NCI-H2196 (cell line): ENCODE data around the gene ELAVL4.
A peak's percentile ranks its signal among the peaks of the same experiment; 100 is the strongest.
"Not testable (repeated sequence)": the region's sequence is repeated elsewhere in the genome, so short reads cannot be mapped to it uniquely, and the experiment has no call there.

ENCODE experiments used
- DNase-seq: peaks from one replicate; lab custom pipeline; 2025; ENCODE audit not compliant: unreplicated experiment; lab: John Stamatoyannopoulos, UW

The ELAVL4 gene

GRCh38 chr1:50123071-50123470 lies 14.4 kb downstream of the ELAVL4 start:
- DNase-seq = peak; percentile 30

DNA sequence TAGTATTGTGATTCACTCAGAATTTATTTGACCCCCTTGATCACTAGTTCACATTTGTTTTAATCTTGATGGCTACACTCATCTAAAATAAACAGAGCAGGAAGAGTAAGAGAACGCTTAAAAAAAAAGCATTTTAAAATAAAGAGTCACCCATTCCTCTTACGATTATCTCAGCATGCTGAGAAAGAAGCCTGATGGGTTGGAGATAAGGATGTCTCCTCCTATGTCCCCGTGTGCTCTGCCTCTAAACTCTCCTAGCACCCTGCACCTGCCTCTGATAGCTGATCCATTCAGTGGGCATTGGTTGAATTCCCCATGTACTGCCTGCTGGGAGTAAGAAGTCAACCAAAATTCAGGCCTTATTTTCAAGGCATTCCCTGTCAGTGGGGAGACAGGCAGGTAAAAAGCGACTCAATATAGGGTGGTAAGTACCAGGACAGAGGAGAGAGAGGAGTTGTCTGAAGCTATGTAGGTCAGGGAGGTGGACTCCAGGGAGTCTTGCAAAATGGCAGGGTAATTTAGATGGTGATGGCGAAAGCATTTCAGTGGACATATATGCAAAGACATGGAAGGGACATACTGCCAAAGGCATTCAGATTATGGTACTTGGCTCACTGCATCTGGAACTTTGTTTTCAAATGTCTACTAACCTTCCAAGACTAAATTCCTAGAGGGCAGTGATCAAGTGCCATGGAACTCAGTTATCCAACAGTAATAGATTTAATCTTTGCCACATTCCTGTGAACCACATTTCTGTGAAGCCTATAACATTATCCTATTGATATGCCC lies 18.4 kb downstream of the ELAVL4 start:
- no peak for DNase-seq

DNA sequence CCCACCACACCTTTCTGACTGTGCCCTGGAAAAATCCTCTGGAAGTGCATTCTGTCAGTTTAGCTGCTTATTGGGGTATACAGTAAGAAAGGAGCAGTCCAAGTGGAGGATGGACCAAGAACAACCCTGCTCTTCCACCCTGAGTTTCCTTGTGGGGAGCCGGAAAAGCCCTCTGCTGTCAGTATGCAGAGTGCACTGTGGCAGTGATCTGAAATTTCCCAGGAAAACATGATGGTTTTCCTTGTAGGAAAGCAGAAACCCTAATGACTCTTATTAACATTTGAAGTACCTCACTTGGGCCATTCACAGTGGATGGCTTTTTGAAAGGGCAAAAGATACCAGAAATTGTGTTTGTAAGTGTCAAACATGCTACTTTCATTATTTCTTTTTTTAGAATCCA lies 20.5 kb downstream of the ELAVL4 start:
- no peak for DNase-seq

DNA sequence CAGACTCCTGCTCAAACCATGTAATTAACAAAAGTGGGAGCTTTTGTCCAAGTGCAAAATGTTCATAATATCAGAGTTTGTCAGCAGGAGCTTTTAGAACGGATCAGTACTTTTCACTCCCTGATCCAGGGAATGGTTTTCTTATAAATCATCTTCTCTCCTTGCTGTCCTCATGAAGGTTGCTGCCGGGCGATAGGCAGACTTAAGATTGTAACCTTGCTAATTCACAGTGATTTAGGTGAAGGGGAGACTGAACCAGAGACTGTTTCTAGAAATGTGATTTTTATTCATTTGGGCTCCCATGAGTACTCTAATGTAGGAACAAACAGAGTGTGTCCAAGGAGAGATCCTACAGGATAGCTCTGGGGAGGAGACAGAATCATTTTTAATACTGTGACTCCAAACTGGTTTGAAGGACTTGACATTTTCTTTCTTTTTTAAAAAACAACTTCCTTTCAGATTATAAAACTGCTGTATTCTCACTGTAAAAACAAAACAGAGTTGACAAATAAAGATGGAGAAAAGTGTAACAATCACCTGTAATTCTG lies 23.7 kb downstream of the ELAVL4 start:
- DNase-seq = no peak

- DNase-seq = no peak
Observed at GRCh38 chr1:50135716-50136115, 27.0 kb downstream of the ELAVL4 start.

DNA sequence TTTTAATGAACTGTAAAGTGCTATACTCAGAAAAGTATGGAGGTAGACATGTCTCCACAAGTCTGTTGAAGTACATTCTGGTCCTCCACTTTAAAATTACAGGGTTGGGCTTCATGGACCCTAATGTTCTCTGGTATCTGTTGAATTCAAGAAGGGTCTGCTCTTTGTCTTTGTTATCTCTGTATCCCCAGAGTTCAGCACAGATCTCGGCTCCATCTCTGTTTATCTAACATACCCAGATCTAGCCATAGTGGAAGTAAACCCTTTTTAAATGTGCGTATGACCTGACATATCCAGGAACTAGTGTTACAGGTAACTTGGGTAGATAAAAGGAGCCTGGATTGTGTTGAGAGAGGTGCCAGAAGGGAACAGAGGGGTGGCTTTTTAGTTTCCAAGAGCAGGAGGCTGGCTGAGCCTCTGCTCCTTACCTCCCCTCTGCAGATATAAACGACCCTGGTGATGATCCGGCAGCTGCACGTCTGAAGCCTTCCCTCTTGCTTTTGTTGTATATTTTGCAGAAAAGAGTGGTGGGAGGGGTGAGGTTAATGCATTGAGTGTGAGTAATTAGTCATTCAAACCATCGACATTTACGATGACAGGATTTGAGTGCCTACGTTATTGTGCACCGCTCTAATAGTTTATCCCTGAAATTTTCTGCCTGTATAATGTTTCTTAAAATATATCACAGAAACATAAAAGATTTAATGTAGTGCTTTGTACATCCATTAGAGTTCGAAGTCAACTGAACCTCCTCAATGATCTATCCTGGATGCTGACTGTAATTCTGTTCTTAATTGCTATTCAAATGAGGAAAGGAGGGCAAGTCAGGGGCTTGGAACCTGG lies 30.8 kb downstream of the ELAVL4 start:
- no peak for DNase-seq

GRCh38 chr1:50140182-50140447 lies 31.4 kb downstream of the ELAVL4 start:
- no peak for DNase-seq

GRCh38 chr1:50147191-50147850 lies 38.6 kb downstream of the ELAVL4 start:
- no peak for DNase-seq

GRCh38 chr1:50148142-50148923 lies 39.6 kb downstream of the ELAVL4 start:
- DNase-seq = no peak

DNA sequence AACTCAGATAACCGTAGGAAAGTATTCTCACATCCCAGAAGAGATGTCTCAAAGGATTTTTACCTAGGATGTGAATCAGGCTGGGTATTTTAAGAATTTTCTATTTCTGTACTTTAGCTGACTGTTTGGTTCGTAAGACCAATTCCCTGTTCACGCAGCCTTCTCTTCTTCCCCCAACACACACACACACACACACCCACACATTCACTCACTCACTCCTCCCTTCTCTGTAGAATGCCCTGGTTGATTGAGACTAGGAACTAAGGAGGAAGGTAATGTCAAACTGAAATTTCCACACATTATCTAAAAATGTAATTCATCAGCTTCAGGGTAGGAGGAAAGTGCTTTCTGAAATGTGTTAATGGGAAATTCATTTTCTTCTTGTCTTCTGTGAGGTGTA lies 43.5 kb downstream of the ELAVL4 start:
- no peak for DNase-seq

GRCh38 chr1:50155541-50155940 lies 46.8 kb downstream of the ELAVL4 start:
- DNase-seq = no peak

DNA sequence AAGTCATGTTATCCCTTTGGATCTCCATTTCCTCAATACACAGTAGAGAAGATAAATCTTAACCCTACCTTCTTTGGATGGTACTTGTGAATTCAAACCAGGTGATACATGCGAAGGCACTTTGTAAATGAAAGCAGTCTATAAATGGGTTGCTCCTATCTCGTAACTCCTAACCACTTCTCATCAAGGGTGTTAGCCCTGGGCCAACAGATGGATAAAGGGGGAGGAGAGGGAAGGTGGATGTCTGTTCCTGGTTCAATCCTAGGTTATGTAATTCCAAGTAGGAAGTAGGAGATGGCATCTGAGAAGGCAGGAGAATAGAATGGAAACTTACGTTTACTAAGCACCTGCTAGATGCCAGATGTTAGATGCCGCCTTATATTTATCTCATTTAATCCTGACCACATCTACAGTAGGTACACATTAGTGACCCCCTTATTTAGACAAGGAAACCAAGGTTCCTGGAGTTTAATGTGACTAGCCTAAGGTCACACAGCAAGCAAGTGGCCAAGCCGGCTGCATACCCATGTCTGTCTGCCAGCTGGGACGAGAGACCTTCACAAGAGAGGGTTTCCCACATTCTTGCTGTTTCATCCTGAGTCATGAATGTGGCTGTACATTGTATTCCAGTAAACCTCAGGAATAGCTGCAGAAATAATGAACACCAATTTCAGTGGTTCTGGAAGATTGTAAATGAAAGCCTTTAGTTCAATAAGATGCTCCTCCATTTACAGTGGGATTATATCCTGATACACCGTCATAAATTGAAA lies 47.7 kb downstream of the ELAVL4 start:
- no peak for DNase-seq

DNA sequence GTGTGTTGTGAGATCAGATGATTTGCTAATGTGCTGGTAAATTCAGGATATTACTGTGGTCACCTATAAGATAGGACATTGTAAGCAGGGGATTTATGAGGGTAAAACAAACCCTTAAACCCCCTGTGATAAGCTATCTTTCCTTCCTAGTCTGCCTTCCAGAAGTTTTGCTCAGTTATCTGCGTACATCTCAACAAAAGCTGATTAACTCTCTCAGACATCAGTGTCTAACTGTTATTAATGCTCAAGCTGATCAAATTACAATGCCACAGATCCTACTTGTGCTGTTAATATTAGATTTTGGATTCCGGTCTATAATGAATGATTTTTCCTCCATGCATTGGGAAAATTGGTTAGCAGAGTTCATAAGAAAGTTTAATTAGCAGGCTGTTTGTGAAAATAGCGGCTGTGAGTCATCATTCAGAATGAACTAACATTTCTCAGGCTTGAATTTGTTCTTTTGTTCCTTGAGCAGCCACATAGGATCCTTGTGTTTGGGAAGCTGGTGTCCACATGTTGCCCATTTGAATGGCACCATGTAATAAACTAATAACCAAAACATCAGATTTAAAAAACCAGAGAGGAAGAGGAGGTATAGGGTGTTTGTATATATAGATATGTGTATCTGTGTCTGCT lies 48.7 kb downstream of the ELAVL4 start:
- DNase-seq = no peak

GRCh38 chr1:50158421-50158820 lies 49.7 kb downstream of the ELAVL4 start:
- DNase-seq = no peak

GRCh38 chr1:50163680-50164079 lies 55.0 kb downstream of the ELAVL4 start:
- no peak for DNase-seq

DNA sequence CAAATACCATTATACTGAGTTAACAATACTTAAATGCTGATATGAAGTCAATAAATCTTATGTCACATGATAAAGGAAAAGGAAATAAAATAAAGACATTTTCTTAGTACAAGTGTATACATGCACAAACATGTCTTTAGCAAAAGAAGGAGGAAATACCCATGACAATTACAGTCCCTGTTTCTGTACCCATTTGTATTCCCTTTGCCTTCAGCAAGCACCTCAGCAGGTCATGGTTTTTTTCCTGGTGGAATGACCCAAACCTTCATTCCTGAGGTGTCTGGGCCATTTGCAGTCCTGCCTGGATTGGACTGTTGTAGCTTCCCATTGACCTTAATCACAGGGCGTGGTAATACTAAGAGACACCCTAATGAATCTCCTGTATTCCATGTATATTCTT lies 57.6 kb downstream of the ELAVL4 start:
- not testable (repeated sequence) for DNase-seq

GRCh38 chr1:50172299-50172698 lies 63.6 kb downstream of the ELAVL4 start:
- DNase-seq = no peak

DNA sequence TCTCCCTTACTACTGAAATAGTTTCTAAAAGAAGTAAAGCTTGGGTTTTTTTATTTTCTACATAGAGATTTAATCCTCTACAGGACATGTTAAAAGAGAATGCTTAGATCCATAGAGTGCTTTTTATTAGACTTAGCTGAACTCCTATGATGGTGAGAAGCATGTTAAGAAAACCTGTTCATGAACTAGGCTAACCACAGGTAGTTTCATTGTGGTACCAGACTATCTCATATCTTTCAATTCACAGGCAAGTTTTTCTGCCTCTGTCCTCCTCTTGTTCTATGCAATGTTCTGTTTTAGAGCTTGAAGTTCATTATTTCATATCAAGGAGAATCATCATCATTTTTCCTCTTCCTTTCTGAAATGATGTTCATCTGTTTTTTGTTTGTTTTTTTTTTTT lies 65.4 kb downstream of the ELAVL4 start:
- DNase-seq = no peak

DNA sequence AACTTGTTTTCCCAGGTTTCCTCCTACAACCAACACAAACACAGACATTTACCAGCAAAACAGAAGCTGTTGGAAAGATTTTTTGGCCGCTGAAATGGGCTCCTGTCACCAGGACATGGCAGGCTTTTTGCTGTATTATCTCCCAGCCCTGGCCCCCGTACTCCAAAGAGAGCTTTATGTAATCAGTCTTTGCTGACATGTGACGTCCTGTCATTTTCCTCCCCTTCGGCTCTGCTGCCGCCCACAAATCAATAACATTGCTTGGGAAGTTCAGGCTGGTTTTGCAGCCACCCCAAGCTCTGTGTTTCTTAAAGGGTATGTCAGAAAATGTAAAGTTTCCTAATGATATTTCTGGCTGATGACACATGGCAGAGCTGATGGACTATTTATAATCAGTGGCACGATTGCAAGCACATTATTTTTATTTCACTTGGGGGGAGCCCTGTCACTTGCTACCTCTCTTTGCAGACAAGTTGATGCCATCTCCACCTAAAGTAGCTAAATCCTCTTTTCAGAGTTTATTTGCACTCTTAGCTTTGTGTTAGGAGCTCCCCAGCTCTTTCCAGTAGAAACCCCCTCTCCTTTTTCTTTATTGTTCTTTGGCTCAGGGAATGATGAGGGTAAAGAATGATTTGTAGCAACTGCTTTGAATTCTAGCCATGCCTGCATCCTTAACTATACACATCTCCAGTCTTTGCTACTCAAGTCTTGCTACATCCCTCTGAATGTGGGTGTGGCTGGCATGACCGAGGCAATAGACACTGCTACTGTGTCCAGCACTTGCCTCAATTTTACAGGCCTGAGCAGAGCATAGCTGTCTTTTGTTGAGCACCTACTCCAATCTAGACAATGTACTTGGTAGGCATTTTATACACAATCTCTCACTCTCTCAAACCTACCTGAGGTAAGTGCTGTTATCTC lies 67.3 kb downstream of the ELAVL4 start:
- no peak for DNase-seq
